ENCODE data around the gene C5orf15.
"Not testable (repeated sequence)": the region's sequence is repeated elsewhere in the genome, so short reads cannot be mapped to it uniquely, and the experiment has no call there.

The C5orf15 gene

GRCh38 chr5:133994297-133994989 is 26.0 kb upstream of the C5orf15 start:
- no peak for DNase-seq (ENCODE audit: low read depth in 2 of 2)

- DNase-seq (ENCODE audit: low read depth in 2 of 2) = no peak
Measured at GRCh38 chr5:133993185-133993936, 24.9 kb upstream of the C5orf15 start.

DNA sequence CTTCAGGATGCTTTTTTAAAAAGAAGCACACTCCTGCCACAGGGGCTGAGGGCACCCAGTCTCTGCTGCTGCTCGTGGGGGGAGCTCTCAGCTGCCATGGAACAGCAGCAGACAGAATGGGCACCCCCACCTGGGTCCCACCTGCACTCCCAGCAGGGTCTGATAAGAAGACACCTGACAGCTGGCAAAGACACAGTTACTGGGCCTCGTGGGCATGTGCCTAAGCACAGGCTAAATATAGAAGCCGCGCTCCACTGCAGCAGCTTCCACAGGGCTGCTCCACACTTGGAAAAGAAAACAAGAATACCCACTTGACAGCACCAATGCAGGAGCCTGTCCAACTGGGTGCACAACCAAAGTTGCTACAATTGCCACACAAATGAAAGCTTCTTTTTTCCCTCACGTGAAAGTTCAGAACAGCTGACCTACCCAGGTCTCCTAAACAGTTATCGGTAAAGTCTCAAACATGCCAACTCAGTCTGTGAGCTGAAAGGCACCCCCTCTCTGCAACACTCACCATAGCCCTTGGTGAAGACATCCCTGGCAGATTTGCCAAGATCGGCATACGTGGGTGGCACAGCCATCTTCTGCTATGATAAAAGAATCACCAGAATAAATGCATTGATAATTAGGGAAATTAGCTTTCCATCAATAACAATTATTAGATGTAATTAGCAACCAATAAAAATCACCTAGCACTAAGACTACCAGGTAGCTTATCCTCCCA is 24.2 kb upstream of the C5orf15 start:
- no peak for DNase-seq (ENCODE audit: low read depth in 2 of 2)

- DNase-seq (ENCODE audit: low read depth in 2 of 2) = no peak
Measured at GRCh38 chr5:133991171-133991910, 22.9 kb upstream of the C5orf15 start.

DNA sequence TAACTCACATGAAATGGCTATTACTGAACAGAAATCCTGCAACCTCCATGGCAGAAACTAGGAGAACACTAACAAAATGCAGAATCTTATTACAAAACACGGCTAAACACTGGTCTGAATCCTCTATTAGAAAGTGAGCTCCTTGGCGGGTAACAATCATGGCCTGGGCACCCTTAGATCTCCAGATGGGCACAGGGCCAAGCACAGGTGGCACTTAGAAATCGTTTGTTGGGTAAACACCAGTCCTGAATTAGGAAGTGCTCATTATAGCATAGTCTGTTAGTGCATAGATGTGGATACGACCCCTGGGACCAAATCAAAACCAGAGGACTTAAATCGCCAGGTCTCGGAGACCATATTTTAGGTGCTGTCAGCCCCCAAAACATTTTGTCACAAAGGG is 22.0 kb upstream of the C5orf15 start:
- no peak for DNase-seq (ENCODE audit: low read depth in 2 of 2)

- DNase-seq (ENCODE audit: low read depth in 2 of 2) = no peak
Measured at GRCh38 chr5:133985540-133986180, 17.2 kb upstream of the C5orf15 start.

GRCh38 chr5:133983674-133984073 is 15.2 kb upstream of the C5orf15 start:
- DNase-seq (ENCODE audit: low read depth in 2 of 2) = no peak

GRCh38 chr5:133981714-133982113 is 13.3 kb upstream of the C5orf15 start:
- no peak for DNase-seq (ENCODE audit: low read depth in 2 of 2)

GRCh38 chr5:133980652-133981051 is 12.2 kb upstream of the C5orf15 start:
- DNase-seq (ENCODE audit: low read depth in 2 of 2) = no peak

DNA sequence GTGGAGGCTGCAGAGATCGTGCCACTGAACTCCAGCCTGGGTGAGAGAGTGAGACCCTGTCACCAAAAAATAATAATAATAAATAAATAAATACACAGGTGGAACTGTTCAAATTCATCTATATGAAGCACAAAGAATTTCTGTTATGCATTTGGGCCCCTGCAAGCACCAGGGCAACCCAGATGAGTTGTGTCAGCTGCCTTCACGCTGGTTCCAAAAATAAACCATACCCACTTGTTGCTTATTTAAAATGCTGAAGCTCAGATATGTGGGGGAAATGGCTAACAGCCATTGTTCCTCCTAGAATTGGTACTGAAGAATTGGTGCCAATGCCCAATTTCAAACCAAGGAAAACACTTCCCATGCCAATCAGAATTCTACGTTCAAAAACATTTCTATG is 10.5 kb upstream of the C5orf15 start:
- DNase-seq (ENCODE audit: low read depth in 2 of 2) = no peak

GRCh38 chr5:133977858-133978257 is 9.4 kb upstream of the C5orf15 start:
- DNase-seq (ENCODE audit: low read depth in 2 of 2) = no peak

GRCh38 chr5:133977161-133977787 is 8.8 kb upstream of the C5orf15 start:
- DNase-seq (ENCODE audit: low read depth in 2 of 2) = no peak

DNA sequence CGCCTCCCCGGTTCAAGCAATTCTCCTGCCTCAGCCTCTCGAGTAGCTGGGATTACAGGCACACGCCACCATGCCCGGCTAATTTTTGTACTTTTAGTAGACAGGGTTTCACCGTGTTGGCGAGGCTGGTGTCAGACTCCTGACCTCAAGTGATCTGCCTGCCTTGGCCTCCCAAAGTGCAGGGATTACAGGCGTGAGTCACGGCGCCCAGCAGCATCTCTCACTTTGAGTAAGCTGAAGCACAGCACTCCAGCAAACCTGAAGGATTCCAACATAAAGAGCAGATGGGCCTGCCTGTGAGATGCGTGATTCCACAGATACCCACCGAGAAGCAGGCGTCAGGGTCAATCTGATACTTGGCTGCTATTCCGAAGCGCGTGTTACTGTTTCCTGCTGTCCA is 7.1 kb upstream of the C5orf15 start:
- DNase-seq (ENCODE audit: low read depth in 2 of 2) = not testable (repeated sequence)

- no peak for DNase-seq (ENCODE audit: low read depth in 2 of 2)
Measured at GRCh38 chr5:133974142-133974541, 5.7 kb upstream of the C5orf15 start.

DNA sequence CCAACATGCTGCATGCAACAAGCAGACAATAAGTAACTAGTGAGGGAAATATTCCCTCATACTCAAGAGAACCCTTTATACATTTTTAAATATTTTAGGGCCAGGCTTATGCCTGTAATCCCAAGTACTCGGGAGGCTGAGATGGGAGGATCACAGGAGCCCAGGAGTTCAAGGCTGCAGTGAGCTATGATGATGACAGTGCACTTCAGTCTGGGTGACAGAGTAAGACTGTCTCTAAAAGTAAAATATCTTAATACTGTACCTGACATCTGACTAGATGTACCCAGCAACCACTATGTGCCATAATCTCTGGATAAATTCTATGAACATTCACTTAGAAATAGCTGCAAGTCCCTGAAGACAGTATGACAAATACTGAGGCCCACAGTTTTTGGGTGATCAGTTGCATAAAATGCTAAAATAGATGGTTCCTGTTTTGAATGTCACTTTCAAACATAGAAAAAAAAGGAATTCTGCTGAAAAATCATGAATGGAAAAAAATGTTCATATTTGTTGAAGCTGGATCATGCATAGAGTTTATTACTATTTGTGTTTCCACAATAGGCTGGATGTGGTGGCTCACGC is 2.0 kb upstream of the C5orf15 start:
- DNase-seq (ENCODE audit: low read depth in 2 of 2) = no peak

GRCh38 chr5:133969654-133970324 is 1.4 kb upstream of the C5orf15 start:
- DNase-seq (ENCODE audit: low read depth in 2 of 2) = no peak

DNA sequence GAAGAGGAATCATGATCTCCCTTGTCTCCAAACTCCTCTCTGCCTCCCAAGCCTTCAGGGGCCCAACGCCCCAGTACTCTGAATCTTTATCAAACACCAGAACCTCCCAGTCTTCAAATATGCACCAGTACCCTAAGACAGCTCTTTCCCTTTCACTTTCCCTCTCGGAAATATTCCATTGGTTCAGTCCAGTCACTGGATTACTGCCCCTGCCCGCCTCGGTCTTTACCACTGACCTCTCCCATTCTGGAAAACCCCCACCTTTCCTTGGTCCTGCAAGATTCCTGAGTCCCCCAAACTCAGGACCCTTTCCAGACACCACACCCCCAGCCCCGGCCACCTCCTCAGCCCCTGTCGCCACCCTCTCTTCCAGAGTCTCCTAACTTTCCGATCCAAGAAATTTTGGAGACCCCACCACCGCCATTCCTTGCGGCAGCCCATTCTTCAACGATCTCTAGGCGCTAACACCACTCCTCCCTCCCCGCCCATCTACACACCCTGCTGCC is 674 bp downstream of the C5orf15 start:
- no peak for DNase-seq (ENCODE audit: low read depth in 2 of 2)

GRCh38 chr5:133967124-133967523 is 1.3 kb downstream of the C5orf15 start:
- no peak for DNase-seq (ENCODE audit: low read depth in 2 of 2)

DNA sequence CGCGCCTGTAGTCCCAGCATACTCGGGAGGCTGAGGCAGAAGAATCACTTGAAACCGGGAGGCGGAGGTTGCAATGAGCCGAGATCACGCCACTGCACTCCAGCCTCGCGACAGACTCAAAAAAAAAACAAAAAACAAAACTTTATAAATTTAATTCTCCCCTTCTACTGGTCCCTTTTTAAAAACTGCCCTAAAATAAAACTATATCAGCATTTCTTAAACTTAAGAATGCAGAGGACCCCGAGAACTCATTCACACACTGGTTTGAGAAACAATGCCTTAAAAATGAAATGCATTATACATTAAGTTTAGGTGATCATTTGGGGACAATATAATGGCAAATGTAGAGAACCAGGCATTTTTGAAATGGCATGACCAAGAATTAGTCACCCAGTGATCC is 2.3 kb downstream of the C5orf15 start:
- DNase-seq (ENCODE audit: low read depth in 2 of 2) = no peak
